ENCODE measurements around the gene CDA.

- TF ChIP-seq IRF9 (tag; IDR thresholded peaks at IDR 0.05) (no peak), CTCF (IDR thresholded peaks at IDR 0.05 in 2 of 3, conservative IDR thresholded peaks at IDR 0.05 in 1 of 3; ENCODE audit: insufficient read depth in 2 of 3, low read depth in 1 of 3, low read length in 3 of 3) (no peak), YY1 (IDR thresholded peaks at IDR 0.05; ENCODE audit: borderline replicate concordance in 1 of 3, control insufficient read depth in 1 of 3, extremely low read depth in 1 of 3, insufficient read depth in 3 of 3, insufficient read length in 1 of 3, insufficient replicate concordance in 2 of 3, low read depth in 1 of 3, low read length in 2 of 3) (no peak), CHD7 (IDR thresholded peaks at IDR 0.05; ENCODE audit: low read depth, low read length) (no peak), ZBTB33 (CRISPR knock-in tag; IDR thresholded peaks at IDR 0.05) (no peak), CREB3 (tag; conservative IDR thresholded peaks at IDR 0.05; ENCODE audit: low read depth) (no peak), POLR2H (tag; IDR thresholded peaks at IDR 0.05; ENCODE audit: low read depth) (no peak), CBX2 (IDR thresholded peaks at IDR 0.05; ENCODE audit: insufficient read depth, low read length, poor library complexity, severe bottlenecking) (no peak)
Measured at GRCh38 chr1:20666804-20667203, 77.9 kb downstream of the CDA start.
